Measurements from ENCODE around the gene ANO6.

ANO6 gene

GRCh38 chr12:45203767-45204166 is 12.1 kb upstream of the ANO6 start:
- Mint-ChIP-seq H3K36me3 (ENCODE audit: low read depth) (no peaks in the 10 kb centered on the region), H3K27ac (no peak overlapping the region), H3K9me3 (no peaks in the 10 kb centered on the region), H3K27me3 (ENCODE audit: low read depth) (no peaks in the 10 kb centered on the region), H3K4me3 (no peak overlapping the region), H3K4me1 (ENCODE audit: low read depth) (peaks cover 8% of the 10 kb centered on the region)

- Mint-ChIP-seq H3K4me1 (ENCODE audit: low read depth) (peaks cover 8% of the 10 kb centered on the region), H3K36me3 (ENCODE audit: low read depth) (no peaks in the 10 kb centered on the region), H3K9me3 (no peaks in the 10 kb centered on the region), H3K27me3 (ENCODE audit: low read depth) (no peaks in the 10 kb centered on the region), H3K4me3 (no peak overlapping the region), H3K27ac (no peak overlapping the region)
Measured at GRCh38 chr12:45204757-45205156, 11.1 kb upstream of the ANO6 start.

- Mint-ChIP-seq H3K4me3 (no peak overlapping the region), H3K27me3 (ENCODE audit: low read depth) (no peaks in the 10 kb centered on the region), H3K27ac (no peak overlapping the region), H3K4me1 (ENCODE audit: low read depth) (peaks cover 4% of the 10 kb centered on the region), H3K9me3 (no peaks in the 10 kb centered on the region), H3K36me3 (ENCODE audit: low read depth) (no peaks in the 10 kb centered on the region)
Measured at GRCh38 chr12:45205165-45205825, 10.6 kb upstream of the ANO6 start.

- Mint-ChIP-seq H3K4me1 (ENCODE audit: low read depth) (no peaks in the 10 kb centered on the region), H3K27ac (no peak overlapping the region), H3K4me3 (no peak overlapping the region), H3K9me3 (no peaks in the 10 kb centered on the region), H3K36me3 (ENCODE audit: low read depth) (no peaks in the 10 kb centered on the region), H3K27me3 (ENCODE audit: low read depth) (no peaks in the 10 kb centered on the region)
Measured at GRCh38 chr12:45208604-45209487, 7.0 kb upstream of the ANO6 start.

DNA sequence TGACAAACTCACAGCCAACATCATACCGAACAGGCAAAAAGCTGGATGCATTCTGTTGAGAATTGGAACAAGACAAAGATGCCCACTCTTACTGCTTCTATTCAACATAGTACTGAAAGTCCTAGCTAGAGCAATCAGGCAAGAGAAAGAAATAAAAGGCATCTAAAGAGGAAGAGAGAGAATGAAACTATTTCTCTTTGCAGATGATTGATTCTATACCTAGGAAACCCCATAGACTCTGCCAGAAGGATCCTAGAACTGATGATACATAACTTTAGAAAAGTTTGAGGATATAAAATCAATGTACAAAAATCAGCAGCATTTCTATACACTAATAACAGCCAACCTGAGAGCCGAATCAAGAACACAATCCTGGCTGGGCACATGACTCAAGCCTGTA is 6.1 kb upstream of the ANO6 start:
- no peak overlapping the region for H3K4me3 Mint-ChIP-seq
- H3K4me1 Mint-ChIP-seq (ENCODE audit: low read depth) = peaks cover 4% of the 10 kb centered on the region
- H3K27ac Mint-ChIP-seq = no peak overlapping the region

GRCh38 chr12:45212064-45212463 is 3.8 kb upstream of the ANO6 start:
- Mint-ChIP-seq H3K9me3 (no peaks in the 10 kb centered on the region), H3K4me1 (ENCODE audit: low read depth) (peaks cover 14% of the 10 kb centered on the region), H3K27ac (no peak overlapping the region), H3K36me3 (ENCODE audit: low read depth) (no peaks in the 10 kb centered on the region), H3K4me3 (no peak overlapping the region), H3K27me3 (ENCODE audit: low read depth) (no peaks in the 10 kb centered on the region)

More for the DNA sequence above, 6.1 kb upstream of the ANO6 start:
- Mint-ChIP-seq H3K36me3 (ENCODE audit: low read depth) (no peaks in the 10 kb centered on the region), H3K9me3 (no peaks in the 10 kb centered on the region), H3K27me3 (ENCODE audit: low read depth) (no peaks in the 10 kb centered on the region)

DNA sequence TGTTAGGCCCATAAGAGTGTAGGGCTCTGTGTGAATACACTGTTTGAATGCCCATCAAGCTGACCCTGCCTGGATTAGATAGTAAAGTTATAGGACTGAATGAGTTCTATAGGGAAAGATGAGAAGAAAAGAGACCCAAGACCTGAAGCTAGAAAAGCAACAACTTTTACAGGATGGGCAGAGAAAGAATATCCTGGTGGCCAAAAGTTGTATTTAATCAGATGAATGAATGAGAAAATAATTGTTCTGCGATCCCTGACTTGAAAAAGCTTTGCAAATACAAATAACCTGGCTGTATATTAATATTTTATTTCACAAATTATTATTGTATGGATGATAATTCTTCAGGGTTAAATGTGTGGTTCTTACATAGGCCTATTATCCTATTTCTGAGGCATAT is 2.8 kb upstream of the ANO6 start:
- Mint-ChIP-seq H3K27ac (no peak overlapping the region), H3K36me3 (ENCODE audit: low read depth) (no peaks in the 10 kb centered on the region), H3K27me3 (ENCODE audit: low read depth) (no peaks in the 10 kb centered on the region), H3K9me3 (no peaks in the 10 kb centered on the region), H3K4me1 (ENCODE audit: low read depth) (peaks cover 23% of the 10 kb centered on the region), H3K4me3 (no peak overlapping the region)

GRCh38 chr12:45214071-45214470 is 1.8 kb upstream of the ANO6 start:
- Mint-ChIP-seq H3K27ac (no peak overlapping the region), H3K27me3 (ENCODE audit: low read depth) (no peaks in the 10 kb centered on the region), H3K36me3 (ENCODE audit: low read depth) (no peaks in the 10 kb centered on the region), H3K4me1 (ENCODE audit: low read depth) (peaks cover 23% of the 10 kb centered on the region), H3K9me3 (no peaks in the 10 kb centered on the region), H3K4me3 (peak overlapping the region; percentile 9)

GRCh38 chr12:45214749-45215418 is 1.0 kb upstream of the ANO6 start:
- Mint-ChIP-seq H3K4me1 (ENCODE audit: low read depth) (peaks cover 25% of the 10 kb centered on the region), H3K27me3 (ENCODE audit: low read depth) (no peaks in the 10 kb centered on the region), H3K36me3 (ENCODE audit: low read depth) (no peaks in the 10 kb centered on the region), H3K27ac (peak overlapping the region; percentile 95), H3K9me3 (no peaks in the 10 kb centered on the region), H3K4me3 (peak overlapping the region; percentile 96)

DNA sequence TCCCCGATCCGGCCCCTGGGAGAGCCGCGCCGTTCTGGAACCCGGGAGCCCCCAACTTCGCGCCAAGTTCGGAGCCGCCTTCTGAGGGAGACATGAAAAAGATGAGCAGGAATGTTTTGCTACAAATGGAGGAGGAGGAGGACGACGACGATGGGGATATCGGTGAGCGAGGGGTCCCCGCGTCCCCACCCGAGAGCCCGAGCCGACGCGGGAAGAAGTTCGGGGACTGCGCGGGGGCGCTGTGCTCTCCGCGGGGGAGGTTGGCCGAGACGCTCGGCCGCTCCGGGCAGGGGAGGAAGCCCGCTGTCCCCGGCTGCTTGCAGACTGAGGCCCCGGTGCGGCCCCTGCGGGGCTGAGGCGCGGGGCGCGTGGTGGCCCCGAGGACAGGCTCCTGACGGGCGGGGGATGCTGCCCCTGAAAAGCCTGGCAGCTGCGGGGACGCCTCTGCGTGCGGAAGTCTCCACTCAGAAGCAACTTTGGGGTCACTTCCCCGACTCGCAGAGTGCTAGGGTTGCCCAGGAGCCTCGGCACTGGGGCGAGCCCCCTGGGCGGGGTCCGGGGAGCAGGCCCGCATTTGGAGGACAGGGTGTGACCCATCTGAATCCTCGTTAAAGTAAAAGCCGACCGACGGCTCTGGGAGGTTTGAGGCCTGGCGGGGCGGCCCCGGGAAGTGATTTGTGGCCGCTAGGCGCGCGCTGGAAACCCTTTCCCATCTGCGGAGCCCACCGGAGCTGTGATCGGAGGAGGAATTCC is 511 bp downstream of the ANO6 start:
- H3K4me3 Mint-ChIP-seq = peak overlapping the region; percentile 96
- peaks cover 1% of the 10 kb centered on the region for H3K36me3 Mint-ChIP-seq (ENCODE audit: low read depth)
- no peaks in the 10 kb centered on the region for H3K9me3 Mint-ChIP-seq
- H3K27me3 Mint-ChIP-seq (ENCODE audit: low read depth) = no peaks in the 10 kb centered on the region
- peak overlapping the region; percentile 83 for H3K27ac Mint-ChIP-seq
- H3K4me1 Mint-ChIP-seq (ENCODE audit: low read depth) = peaks cover 29% of the 10 kb centered on the region

- H3K27me3 Mint-ChIP-seq (ENCODE audit: low read depth) = no peaks in the 10 kb centered on the region
- no peaks in the 10 kb centered on the region for H3K9me3 Mint-ChIP-seq
- H3K36me3 Mint-ChIP-seq (ENCODE audit: low read depth) = peaks cover 1% of the 10 kb centered on the region
- H3K27ac Mint-ChIP-seq = peak overlapping the region; percentile 26
- H3K4me1 Mint-ChIP-seq (ENCODE audit: low read depth) = peaks cover 29% of the 10 kb centered on the region
- peak overlapping the region; percentile 88 for H3K4me3 Mint-ChIP-seq
Measured at GRCh38 chr12:45216983-45217485, 1.1 kb downstream of the ANO6 start.

DNA sequence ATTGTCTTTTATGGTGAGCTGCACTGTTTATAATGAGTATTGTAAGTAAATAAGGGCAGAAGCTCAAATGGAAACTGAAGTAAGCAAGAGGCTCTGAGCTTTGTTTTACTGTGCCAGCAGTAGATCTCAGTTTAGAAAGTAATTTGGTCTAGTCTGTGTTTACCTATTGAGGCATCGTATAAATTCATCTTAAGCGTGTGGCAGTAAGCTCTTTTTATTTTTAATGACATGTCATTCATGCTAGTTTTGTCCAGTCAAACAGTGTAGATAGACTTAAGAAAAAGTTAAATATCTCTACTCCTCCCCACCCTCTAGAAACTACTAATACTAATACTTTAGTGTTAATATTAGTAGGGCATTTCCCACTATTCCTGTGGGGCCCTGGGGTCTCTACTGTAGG is 2.0 kb downstream of the ANO6 start:
- Mint-ChIP-seq H3K27ac (no peak overlapping the region), H3K27me3 (ENCODE audit: low read depth) (no peaks in the 10 kb centered on the region), H3K36me3 (ENCODE audit: low read depth) (peaks cover 3% of the 10 kb centered on the region), H3K9me3 (no peaks in the 10 kb centered on the region), H3K4me3 (peak overlapping the region; percentile 88), H3K4me1 (ENCODE audit: low read depth) (peaks cover 30% of the 10 kb centered on the region)

GRCh38 chr12:45219621-45220020 is 3.7 kb downstream of the ANO6 start:
- Mint-ChIP-seq H3K36me3 (ENCODE audit: low read depth) (peaks cover 3% of the 10 kb centered on the region), H3K4me3 (no peak overlapping the region), H3K9me3 (no peaks in the 10 kb centered on the region), H3K27me3 (ENCODE audit: low read depth) (no peaks in the 10 kb centered on the region), H3K4me1 (ENCODE audit: low read depth) (peaks cover 31% of the 10 kb centered on the region), H3K27ac (no peak overlapping the region)

DNA sequence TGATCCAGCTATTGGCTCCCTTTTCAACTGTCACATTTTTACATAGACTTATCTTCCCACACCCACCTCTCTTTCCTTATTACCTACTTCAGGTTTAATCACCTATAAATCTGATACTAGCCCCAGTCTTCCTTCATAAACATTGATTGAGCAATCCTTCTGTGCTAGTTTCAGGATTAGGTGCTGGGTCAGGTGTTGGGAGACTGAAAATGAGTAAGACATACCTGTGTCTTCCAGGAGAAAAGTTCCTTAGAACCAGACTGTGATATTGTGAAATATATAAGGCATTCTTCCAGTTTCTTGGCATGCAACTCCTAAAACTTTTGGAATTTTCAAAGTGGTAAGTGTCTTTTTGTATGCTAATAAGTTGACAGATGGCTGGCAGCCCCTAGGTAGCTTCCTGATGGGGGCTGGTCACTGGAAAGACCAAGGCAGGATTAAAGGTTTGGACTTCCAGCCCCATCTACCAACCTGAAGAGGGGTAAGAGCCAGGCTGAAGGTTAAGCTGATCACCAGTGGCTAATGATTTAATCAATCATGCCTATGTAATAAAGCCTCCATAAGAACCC is 4.6 kb downstream of the ANO6 start:
- Mint-ChIP-seq H3K9me3 (no peaks in the 10 kb centered on the region), H3K27ac (no peak overlapping the region), H3K27me3 (ENCODE audit: low read depth) (no peaks in the 10 kb centered on the region), H3K36me3 (ENCODE audit: low read depth) (peaks cover 5% of the 10 kb centered on the region), H3K4me3 (no peak overlapping the region), H3K4me1 (ENCODE audit: low read depth) (peaks cover 28% of the 10 kb centered on the region)

Data from T-helper 1 cell treated with Interleukin-12 subunit alpha and Interleukin-12 subunit beta and Interleukin-4 antibody, amounts not matched to agents 30 μg/mL and 1 μg/mL, for 36 hours (primary cell).